Epithelial cell of prostate (primary cell): ENCODE measurements around the gene TNFRSF14.

Source experiments
- DNase-seq: peaks from one replicate; pipeline ENCODE4 v3.0.0-alpha.2; 2011; ENCODE audit warnings: low read depth, low spot score
- H3K27ac ChIP-seq: fragments of 450-650 bp; 2 replicates; pipeline ENCODE4 v1.5.1; 2017; ENCODE audit warnings: mild to moderate bottlenecking

TNFRSF14 gene

DNA sequence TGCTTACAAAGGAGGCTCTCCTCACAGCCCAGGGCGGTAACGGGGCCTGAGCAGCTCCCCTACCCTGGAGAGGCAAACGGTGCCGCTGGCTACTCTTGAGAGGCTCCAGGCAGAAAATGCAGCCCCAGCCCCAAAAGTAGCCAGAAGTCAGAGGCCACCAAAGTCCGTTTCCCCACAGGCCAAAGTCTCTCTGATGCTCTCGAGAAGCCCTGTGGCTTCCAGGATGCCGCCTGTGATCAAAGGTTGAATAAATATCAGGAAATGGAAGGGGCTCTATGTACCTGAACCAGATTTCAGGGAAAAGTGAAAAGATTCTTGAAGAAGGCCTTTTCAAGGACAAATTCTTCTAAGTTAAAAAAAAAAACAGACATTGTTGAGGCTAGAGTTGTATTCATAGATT, 33.9 kb upstream of the TNFRSF14 start:
- DNase-seq = no peak
- no peak overlapping the region for H3K27ac ChIP-seq

DNA sequence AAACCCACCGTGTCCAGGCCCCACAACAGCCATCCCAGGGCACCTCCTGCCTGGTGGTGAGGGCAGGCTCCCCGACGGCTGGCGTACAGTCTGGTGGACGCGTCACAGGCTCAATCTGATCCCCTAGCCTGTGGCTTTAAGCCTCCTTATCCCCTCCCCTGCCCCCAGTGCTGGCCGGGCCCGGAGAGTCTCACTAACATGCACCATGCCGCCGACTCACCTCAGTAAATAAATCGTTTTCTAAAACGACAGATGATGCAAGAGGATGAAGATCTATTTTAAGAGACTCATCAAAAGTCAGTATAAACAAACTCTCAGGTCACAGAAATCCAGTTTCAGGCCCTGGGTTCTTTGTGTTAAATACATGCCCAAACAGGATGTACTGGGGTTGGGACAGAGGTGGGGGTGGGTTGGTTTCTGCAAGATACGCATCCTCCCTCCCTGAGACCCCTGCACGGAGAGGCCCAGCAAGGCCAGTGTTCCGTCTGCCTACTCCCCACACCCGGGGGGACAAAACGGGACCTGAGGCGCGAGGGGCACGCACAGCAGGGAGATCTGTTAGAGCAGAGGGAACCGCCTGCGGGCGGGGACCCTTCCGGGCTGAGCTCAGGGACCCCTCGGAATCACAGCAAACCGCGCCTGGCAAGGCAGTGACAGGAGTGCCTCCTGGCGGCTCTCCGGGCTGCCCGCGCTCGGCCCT, 32.8 kb upstream of the TNFRSF14 start:
- peak; percentile 14 for DNase-seq
- H3K27ac ChIP-seq = peak overlapping the region; percentile 84

DNA sequence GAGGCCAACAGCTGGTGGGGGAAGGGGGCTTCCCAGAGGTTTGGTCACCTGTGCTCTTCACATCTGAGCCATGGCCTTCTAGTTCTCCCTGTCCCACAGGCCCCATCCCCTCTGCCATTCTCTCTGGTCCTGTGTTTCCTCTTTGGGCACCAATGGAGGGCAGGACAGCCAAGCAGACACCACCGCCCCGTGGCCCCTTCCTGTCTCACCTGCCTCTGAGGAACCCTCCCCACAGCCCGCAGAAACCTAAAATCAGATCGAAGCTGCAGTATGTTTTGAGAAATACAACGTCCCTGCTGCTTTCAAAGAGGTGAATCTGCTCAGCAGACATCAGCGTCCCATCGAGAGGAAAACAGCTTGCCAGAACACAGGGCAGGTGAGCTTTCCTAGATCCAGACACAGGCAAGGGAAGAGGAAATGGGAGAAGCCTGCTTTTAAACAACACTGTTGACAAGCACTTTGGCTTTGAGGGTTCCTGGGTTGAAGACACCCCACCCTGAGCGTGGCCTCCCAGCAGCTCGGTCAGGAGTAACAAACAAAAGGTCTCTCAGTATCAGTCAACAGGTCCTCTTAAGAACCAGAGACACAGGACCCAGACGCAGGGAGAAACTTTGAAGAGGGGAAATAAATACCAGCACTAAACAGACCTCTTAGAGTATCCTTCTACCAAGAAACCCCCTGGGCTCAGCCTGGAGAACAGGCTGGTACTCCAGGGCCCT, 32.1 kb upstream of the TNFRSF14 start:
- H3K27ac ChIP-seq = peak overlapping the region; percentile 84
- DNase-seq = no peak

DNA sequence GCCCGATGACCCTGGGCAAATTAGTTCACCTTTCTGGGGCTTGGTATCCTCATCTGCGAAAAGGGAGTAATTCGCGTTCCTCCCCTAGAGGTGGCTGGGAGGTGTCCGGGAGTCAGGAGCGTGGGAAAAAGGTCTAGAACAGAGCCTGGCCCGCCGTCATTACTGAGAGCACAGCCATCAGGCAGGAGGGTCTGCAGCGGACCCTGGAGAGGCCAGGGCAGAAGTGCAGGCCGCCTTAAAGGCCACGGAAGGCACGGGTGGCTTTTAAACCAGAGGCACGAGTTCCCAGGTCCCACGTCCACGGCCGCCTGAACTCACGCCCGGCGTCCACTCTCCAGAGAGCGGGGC, 30.6 kb upstream of the TNFRSF14 start:
- DNase-seq = no peak
- peak overlapping the region; percentile 84 for H3K27ac ChIP-seq

DNA sequence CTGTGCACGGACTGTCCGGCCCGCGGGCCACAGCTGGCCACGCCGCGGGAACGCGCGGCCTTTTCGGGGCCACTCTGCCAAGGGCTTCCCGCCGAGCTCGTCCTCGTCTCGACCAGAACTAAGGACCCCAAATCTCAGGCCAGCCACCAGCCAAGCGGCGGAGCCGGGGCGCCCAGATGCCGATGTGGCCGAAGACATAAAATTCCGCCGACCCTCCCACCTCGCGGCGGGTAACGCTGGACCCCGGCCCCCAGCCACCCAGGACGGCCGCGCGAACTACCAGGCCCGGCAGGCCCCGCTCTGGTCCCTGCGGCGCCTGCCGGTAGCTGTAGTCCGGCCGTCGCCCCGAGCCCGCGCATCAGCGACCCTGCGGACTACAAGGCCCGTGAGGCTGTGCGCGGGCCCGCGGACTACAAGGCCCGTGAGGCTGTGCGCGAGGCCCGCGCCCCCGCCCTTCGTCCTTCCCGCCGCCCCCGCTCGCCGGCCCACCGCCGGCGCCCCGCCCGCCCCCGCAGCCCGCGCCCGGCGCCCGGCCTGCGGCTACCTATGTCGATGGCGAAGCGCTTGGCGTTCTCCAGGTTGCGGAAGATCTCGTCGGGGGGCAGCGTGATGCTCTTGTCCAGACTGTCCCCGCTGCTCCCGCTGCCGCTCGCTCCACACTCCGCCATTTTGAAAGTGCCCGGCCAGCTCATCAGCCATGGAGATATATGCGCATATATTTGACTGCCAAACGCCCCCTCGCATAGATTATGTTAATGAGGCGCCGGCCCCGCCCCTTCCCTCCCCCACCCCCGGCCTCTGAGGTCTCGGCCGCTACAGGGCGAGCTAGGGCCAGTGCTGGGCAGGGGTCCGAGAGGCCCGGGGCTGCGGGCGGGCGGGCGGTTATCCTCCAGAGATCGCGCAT, 30.0 kb upstream of the TNFRSF14 start, which contains the start of gene PANK4:
TSS of gene PANK4 (minus strand) at position 677 of the 904 bp plus-strand sequence. CDS start at position 668, 9 bp downstream.
- H3K27ac ChIP-seq = peak within 1 kb of the TSS; percentile 84
- DNase-seq = peak; percentile 80

DNA sequence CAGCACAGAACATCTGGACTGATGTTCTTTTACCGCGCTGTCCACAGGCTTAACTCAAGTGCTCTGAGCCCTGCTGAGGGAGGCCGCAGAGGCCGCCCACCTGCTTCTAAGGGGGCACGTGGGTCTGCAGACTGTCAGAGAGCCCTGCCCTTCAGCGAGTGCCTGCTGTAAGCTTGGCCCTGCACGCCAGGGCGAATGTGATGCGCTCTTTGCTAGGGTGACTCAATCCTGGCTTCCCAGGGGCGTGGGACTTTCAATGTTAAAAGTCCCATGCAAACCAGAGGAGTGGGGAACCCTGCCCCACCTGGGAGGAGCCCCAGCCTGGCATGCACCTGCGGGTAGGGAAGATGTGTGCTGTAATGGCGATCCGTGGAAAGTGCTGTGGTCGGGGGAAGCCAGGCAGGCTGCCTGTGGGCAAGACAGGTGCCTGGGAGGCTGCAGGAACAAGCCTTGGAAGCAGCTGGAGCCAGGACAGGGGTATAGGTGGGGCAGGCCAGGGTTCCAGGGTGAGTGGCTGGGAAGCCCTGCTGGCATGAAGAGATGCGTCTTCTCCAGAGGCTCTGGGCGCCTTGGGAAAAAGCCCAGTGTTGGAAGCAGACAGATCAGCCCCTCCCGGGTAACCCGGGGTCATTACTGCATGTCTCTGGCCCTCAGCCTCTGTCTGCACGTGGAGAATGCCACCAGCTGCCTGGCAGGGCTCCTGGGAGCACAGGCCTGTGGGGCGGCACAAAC, 29.2 kb upstream of the TNFRSF14 start:
- H3K27ac ChIP-seq = peak overlapping the region; percentile 84
- peak; percentile 63 for DNase-seq

DNA sequence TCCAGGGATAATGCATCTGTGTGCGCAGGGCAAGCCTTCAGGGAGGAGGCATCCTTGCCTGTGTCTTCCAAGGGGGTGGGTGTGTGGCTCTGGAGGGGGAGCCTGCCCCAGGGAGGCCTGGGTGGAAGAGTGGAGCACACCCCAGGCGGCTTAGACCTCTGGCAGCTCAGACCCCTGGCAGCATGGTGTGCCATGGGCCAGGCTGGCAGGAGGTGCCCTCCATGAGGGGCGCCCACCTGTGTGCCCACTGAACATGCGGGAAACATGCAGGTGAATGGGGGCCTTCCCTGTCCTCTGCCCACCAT, 28.7 kb upstream of the TNFRSF14 start:
- peak overlapping the region; percentile 84 for H3K27ac ChIP-seq
- DNase-seq = no peak

DNA sequence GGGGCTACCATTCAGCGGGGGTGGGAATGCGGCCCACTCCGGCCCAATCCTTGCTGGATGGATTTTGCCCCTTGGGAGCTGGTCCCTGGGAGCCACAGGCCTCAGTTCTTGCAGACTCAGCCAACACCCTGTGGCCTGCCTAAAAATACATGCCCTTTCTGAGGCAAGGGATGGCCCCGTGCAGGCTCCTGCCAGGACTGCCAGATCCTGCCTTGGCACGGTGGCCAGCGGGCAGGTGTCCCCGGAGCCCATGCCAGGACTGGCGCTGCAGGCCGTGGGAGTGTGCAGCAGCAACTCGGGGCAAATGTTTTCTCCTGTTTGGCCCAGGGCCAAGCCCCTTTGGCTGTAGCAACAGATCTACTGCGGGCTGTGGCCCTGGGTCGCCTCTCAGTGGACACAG, 28.2 kb upstream of the TNFRSF14 start:
- DNase-seq = no peak
- H3K27ac ChIP-seq = no peak overlapping the region

DNA sequence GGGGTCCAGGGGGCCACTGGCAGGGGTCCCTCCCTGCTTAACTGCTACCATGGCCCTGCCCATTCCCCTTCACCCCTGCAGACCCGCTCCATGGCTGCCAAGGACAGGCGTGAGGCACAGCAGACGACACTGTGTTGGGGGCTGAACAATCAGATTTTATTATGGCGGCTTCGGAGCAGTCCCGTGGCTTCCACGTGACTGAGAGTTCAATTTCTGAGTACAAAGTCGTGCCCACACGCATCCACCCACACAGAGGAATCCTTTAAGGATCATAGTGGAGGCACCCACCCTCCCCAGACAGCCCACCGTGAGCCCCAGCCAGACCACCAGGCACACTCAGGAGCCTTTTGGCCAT, 27.6 kb upstream of the TNFRSF14 start:
- no peak overlapping the region for H3K27ac ChIP-seq
- no peak for DNase-seq

DNA sequence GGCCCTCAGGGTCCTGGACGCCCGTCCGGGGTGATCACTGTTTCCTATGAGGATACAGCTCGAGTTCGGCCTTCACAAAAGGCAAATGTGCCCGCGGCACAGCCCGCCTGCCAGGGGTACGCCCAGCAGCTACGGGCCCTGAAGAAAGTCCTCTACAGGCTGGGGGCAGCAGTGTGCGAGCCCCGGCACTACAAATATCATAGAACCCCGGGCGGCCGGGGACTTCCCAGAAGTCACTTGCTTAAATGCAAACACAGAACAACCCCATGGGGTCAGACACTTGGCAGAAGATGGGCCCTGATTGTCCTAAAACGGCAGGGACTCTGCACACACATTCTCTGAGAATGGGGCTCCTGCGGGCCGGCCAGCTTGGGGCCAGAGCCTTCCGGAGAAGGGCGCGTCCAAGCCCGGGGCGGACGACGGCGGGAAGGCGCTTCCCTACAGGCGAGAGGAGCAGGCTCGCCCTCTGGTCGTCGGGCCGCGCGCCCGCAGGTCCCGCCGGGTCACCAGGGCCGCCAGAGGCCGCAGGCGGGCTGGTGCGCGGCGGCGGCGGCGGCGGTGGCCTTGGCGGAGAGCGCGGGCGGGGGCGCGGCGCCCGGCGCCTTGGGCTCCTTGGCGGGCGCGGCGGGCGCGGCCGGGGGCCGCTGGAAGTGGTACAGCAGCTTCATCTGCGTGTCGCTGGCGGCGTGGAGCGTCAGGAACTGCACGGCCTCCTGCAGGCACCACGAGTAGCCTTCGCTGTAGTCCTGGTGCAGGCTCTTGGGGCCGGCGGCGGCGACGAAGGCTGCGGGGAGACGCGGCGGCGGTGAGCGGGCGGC, 27.0 kb upstream of the TNFRSF14 start:
- no peak for DNase-seq
- H3K27ac ChIP-seq = peak overlapping the region; percentile 50

DNA sequence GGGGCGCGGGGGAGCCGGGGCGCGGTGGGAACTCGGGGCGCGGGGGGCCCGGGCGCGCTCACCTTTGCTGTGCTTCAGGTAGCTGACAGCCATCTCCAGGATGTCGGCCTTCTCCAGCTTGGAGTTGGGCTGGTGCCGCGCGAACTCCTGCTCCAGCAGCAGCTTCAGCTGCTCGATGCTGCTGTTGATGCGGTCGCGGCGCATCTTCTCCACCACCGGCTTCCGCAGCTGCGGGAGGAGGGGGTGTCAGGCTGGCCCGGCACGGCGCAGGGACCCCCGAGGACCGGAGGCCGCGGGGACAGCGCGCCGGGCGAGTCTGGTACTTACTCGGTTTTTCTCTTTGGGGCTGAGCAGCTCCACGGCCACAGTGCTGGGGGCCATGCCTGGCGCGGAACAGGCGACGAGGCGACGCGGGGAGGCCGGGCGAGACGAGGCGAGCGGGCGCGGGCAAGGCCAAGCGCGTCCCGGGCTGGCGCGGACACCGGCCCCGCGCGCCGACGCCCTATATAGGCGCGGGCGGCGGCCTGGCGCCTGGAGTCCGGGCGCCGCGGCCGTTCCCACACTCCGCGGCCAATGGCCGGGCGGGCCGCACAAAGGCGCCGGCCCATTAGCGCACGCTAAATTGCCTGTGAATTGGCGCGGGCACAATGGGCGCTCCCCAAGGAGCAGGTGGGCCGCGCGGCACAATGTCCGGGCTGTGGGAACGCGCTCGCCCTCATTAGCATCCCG, 26.2 kb upstream of the TNFRSF14 start, which contains the start of gene HES5:
TSS of gene HES5 (minus strand) at position 480 of the 729 bp plus-strand sequence. CDS start at position 381, 99 bp downstream.
- DNase-seq = no peak
- H3K27ac ChIP-seq = peak within 1 kb of the TSS; percentile 50

DNA sequence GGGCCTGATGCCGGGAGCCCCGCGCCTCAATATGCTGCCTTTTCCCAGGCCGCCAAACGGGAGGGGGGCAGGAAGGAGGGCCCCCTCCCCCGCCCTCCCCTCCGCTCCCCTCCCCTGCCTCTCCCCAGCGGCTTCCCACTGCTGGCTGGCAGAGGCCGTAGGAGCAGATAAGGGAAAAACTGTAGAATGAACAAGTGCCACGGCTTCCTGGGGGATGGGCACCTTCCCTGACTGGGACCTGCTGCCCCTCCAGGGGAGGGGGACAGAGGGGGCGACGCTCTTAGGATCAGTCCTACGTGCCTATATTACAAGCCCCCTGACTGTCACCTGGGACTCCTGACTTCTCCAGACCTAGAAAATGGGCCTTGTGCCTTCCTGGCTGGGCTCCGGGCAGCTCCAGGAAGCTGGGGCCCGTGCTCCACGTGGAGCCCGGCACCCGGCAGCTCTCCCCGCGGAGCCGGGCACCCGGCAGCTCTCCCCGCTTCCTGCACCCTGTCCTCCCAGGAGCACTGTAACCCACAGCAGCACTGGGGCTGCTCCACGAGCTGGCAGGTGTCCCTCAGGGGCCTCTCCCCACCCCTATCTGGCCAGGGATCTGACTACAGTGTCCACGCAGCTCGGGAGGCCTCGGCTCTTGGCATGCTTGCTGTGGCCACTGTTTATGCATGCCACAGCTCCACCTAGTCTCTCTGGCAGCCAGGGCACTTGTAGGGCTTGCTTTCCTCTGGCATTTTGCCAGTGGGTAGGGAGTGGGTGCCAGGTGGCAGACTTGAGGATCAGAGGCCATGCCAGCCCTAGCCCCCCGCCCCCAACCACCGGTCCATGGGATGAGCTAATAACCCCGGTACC, 25.4 kb upstream of the TNFRSF14 start:
- DNase-seq = peak; percentile 33
- peak overlapping the region; percentile 50 for H3K27ac ChIP-seq

DNA sequence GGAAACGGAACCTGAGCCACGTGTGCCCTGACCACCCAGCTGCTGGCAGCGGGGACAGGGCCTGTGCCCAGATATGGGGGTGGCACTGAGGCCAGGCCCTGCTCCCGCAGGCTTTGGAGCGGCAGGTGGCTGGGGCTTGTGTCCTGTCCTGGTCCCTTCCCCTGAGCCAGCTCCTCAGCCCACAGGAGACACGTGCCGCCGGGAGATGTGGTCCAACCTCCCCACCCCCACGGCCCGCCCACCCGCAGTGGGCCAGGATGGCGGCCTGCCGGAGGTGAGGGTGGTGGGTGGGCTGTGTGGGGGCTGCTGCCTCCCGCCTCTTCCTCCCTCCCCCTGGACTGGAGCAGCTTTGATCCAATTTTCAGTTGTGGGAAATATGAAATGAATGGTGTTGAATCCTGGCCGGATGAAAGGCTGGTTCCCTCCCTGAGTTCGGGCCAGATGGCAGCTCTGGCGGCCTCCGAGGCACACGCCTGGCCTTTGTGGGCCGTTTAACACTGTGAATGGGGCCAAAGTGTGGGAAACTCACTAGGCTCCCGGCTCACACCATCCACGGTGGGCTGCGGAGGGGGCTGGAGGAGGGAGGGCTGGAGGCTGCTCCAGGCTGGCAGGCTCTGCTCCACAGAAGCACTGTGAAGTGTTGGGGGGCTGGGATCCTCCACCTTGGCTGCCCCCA, 23.5 kb upstream of the TNFRSF14 start:
- H3K27ac ChIP-seq = peak overlapping the region; percentile 87
- DNase-seq = no peak

DNA sequence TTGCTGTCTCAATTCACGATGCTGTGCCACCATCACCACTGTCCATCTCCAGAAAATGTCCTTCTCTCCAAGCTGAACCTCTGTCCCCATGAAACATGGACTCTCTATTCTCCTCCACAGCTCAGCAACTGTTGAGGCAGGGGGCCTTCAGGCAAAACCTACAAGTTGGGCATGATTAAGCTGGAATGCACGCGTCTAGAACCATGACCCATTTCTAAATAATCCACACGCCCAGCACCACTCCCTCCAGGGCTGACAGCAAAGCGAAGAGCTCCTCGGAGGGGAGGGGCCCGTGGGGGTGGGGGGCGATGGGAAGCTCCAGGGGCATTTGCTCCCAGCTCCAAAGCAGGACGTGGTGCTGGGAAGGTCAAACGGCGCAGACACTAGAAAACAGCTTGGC, 22.8 kb upstream of the TNFRSF14 start:
- peak; percentile 60 for DNase-seq
- peak overlapping the region; percentile 87 for H3K27ac ChIP-seq

DNA sequence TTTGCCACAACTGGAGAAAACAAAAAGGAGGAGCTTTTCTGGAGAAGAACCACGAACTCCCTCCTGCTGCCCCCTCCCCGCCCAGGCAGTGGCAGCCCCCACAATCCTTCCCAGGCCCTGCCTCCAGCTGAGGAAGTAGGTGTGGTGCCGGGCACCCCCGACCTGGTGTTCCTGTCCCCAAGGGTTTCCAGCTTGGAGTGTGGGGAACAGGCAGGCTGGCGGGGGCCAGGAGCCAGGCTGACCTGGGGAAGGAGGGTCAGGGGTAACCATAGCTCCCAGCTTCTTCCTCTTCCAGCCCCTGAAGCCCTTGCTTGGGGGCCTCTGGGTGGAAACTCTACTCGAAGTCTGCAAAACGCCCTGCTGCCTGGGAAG, 21.9 kb upstream of the TNFRSF14 start:
- peak overlapping the region; percentile 87 for H3K27ac ChIP-seq
- no peak for DNase-seq

DNA sequence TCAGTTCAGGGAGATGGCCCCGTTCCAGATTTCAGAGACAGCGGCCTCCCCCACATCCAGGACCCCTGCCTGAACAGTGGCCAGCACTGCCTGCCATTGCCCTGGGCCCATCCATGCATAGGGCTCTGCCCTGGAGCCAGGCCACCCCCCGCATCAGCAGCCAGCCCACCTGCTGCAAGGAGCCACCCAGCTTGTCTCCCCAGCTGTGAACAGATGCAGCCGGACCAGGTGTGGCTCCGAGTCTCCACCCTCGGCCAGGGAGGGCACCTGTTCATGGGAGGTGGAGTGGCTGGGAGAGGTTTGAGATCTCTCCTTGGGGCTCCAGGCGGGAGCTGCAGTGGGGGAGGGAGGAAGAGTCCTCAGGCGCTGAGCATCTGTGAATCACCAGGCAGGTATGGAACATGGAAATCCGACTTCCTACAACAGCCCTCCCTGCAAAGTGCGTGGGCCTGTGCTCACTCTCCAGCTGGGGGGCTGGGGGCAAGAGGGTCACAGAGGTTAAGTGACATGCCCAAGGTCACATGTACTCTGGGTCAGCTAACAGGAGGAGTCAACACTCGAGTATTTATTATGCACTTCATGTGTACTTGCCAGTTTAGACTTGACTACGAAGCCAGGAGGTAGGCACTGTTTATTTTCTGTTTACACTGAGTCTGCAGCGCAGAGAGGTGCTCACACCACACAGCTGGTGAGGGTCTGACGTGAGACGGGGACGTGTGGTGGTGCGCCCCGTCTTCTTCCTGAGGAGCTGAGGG, 21.3 kb upstream of the TNFRSF14 start:
- DNase-seq = peak; percentile 72
- H3K27ac ChIP-seq = peak overlapping the region; percentile 87

DNA sequence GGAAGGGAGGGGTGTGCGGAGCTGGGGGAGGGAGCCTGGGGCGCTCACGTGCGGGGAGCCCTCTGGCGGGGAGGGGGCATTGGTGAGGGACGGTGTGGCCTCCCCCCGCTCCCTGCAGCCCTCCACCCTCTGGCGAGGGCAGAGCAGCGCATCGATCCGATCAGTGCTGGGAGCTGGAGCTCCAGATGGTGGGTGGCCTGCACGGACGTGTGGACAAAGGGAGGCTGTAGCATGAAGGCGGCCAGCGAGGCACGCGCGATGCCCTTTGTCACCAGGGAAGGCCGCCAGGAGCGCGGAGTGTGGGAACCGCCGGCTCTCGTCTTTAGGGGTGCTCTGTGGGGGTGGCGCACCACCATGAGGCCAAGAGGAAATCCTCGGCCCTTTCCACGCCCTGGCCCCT, 20.7 kb upstream of the TNFRSF14 start:
- DNase-seq = no peak
- H3K27ac ChIP-seq = peak overlapping the region; percentile 87
